HL-60 (cell line): Measurements from ENCODE around the gene CNTD1.

ENCODE experiments used
- DNase-seq, 2 experiments: peaks; one replicate each; pipeline ENCODE4 v3.0.0-alpha.2; 2010 to 2020; ENCODE audit warnings: low read depth in 1 of 2, low spot score in 1 of 2
- H3K27ac ChIP-seq: fragments of 250-450 bp; sonication (Bioruptor Pico); replicated peaks from 2 replicates; pipeline ENCODE4 v1.5.1; 2020; ENCODE audit warnings: mild to moderate bottlenecking, moderate library complexity
- H3K27me3 ChIP-seq: fragments of 250-450 bp; sonication (Bioruptor Pico); 2 replicates; pipeline ENCODE4 v1.5.1; 2021; ENCODE audit warnings: mild to moderate bottlenecking, moderate library complexity; ENCODE audit not compliant: insufficient read depth, poor library complexity, severe bottlenecking
- H3K4me3 ChIP-seq: replicated peaks from 2 replicates; pipeline ENCODE4 v1.5.1; 2011; ENCODE audit warnings: mild to moderate bottlenecking, control low read depth, low read length; ENCODE audit not compliant: insufficient read depth
- GABPA ChIP-seq: IDR thresholded peaks from 2 replicates; pipeline ENCODE4 v1.6.1; 2012; ENCODE audit warnings: low read depth
- POLR2AphosphoS5 ChIP-seq: IDR thresholded peaks from 2 replicates; pipeline ENCODE4 v1.6.1; 2012; ENCODE audit warnings: low read depth
- SPI1 ChIP-seq: IDR thresholded peaks from 2 replicates; pipeline ENCODE4 v1.6.1; 2012; ENCODE audit warnings: low read depth, mild to moderate bottlenecking, borderline replicate concordance
- TF ChIP-seq, protein P1 (sequence below): IDR thresholded peaks from one replicate; pipeline ENCODE4 v1.5.1; 2011; ENCODE audit warnings: low read length, control low read depth, inconsistent platforms; ENCODE audit not compliant: insufficient read depth
- TF ChIP-seq, protein P2 (sequence below): IDR thresholded peaks from 2 replicates; pipeline ENCODE4 v1.6.1; 2012; ENCODE audit warnings: low read depth; ENCODE audit not compliant: insufficient replicate concordance

Gene CNTD1

DNA sequence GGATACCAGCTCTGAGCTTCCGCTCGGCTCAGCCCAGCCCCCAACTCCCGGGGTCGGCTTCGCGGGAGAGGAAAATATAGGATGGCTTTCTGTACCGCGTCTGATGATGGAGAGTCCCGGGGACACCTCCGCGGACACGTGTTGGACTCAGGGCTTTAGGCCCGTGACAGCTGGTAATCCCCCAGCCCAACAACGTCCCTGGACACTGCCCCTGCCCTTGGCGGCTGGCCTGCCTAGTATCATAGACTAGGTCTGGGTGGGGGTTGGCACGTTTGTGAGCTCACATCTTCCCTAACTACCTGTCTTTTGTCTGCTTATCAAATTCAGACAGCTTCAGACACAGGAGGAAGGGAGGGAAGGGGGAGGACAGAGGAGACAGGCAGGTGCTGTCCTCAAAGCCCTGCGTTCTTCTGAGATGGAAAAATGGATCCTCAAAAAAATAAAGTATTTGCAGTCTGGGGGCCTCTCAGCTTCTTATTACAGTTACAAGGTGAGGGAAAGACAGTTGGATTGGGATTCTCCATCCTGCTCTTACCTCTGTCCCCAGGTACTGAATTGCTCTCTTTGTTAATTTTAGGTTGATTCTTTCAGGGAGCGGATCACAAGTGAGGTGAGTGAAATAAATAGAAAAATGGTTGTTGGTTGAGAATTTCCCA, 35.2 kb downstream of the CNTD1 start:
- TF ChIP-seq, protein P1, sequence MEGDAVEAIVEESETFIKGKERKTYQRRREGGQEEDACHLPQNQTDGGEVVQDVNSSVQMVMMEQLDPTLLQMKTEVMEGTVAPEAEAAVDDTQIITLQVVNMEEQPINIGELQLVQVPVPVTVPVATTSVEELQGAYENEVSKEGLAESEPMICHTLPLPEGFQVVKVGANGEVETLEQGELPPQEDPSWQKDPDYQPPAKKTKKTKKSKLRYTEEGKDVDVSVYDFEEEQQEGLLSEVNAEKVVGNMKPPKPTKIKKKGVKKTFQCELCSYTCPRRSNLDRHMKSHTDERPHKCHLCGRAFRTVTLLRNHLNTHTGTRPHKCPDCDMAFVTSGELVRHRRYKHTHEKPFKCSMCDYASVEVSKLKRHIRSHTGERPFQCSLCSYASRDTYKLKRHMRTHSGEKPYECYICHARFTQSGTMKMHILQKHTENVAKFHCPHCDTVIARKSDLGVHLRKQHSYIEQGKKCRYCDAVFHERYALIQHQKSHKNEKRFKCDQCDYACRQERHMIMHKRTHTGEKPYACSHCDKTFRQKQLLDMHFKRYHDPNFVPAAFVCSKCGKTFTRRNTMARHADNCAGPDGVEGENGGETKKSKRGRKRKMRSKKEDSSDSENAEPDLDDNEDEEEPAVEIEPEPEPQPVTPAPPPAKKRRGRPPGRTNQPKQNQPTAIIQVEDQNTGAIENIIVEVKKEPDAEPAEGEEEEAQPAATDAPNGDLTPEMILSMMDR: no peak
- no peak for DNase-seq
- Histone ChIP-seq H3K4me3 (peak overlapping the region; percentile 98), H3K27me3 (no peaks in the 10 kb centered on the region), H3K27ac (peak overlapping the region; percentile 90)

DNA sequence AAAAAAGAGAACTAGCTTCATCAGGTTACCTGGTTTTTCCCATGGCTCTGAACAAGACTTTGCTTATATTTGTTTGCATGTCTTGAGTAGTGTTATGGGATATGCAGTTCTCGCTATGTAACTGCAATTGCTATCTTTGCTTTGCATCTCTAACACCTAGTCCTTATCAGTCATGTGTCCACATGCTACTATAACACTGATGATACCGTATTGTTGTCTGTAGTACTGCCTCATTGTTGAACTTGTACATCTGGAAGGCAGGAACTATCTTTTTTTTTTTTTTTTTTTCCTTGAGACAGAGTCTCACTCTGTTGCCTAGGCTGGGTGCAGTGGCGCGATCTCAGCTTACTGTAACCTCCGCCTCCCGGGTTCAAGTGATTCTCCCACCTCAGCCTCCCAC, 37.1 kb downstream of the CNTD1 start:
- H3K27me3 ChIP-seq: no peaks in the 10 kb centered on the region
- DNase-seq: no peak
- H3K27ac ChIP-seq: no peak overlapping the region
- no peak overlapping the region for H3K4me3 ChIP-seq
- TF ChIP-seq GABPA (no peak), POLR2AphosphoS5 (no peak)
- TF ChIP-seq, protein P1: no peak

DNA sequence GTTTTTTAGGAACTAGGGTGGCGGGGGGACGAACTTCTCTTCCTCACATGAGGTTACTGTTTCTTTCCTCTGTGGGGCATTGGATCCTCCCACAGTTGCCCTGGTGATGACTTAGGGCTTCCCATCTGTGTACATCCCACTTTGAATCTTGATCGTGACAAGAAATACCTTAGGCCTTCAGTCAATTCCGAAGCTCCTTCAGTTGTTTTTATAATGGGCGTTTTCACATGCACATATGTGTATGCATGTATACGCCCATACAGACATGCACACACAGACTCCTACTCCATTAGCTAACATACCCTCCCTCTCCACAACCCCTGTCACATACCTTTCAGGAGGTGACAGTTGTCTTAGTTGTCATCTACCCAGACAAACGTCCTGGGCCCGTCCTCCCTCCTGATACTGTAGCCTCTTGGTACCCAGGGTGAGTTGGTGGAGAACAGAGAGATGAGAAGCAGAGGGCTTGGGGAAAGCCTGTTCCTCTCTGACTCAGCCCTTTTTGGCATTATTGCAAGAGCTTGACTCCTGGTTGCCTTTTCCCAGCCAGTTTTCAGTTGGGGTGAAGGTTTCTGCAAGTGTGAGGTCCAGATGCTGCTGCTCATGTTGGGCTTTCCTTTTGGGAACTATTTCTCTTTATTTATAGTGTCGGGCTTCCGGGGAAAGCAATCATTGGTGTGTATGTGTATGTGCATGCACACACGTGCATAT, 43.5 kb downstream of the CNTD1 start:
- DNase-seq: no peak
- TF ChIP-seq, protein P2, sequence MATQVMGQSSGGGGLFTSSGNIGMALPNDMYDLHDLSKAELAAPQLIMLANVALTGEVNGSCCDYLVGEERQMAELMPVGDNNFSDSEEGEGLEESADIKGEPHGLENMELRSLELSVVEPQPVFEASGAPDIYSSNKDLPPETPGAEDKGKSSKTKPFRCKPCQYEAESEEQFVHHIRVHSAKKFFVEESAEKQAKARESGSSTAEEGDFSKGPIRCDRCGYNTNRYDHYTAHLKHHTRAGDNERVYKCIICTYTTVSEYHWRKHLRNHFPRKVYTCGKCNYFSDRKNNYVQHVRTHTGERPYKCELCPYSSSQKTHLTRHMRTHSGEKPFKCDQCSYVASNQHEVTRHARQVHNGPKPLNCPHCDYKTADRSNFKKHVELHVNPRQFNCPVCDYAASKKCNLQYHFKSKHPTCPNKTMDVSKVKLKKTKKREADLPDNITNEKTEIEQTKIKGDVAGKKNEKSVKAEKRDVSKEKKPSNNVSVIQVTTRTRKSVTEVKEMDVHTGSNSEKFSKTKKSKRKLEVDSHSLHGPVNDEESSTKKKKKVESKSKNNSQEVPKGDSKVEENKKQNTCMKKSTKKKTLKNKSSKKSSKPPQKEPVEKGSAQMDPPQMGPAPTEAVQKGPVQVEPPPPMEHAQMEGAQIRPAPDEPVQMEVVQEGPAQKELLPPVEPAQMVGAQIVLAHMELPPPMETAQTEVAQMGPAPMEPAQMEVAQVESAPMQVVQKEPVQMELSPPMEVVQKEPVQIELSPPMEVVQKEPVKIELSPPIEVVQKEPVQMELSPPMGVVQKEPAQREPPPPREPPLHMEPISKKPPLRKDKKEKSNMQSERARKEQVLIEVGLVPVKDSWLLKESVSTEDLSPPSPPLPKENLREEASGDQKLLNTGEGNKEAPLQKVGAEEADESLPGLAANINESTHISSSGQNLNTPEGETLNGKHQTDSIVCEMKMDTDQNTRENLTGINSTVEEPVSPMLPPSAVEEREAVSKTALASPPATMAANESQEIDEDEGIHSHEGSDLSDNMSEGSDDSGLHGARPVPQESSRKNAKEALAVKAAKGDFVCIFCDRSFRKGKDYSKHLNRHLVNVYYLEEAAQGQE: no peak
- TF ChIP-seq POLR2AphosphoS5: no peak
- no peak for TF ChIP-seq SPI1
- TF ChIP-seq, protein P1: no peak
- TF ChIP-seq GABPA: no peak
- H3K4me3 ChIP-seq: no peak overlapping the region
- H3K27me3 ChIP-seq: no peaks in the 10 kb centered on the region
- no peak overlapping the region for H3K27ac ChIP-seq

DNA sequence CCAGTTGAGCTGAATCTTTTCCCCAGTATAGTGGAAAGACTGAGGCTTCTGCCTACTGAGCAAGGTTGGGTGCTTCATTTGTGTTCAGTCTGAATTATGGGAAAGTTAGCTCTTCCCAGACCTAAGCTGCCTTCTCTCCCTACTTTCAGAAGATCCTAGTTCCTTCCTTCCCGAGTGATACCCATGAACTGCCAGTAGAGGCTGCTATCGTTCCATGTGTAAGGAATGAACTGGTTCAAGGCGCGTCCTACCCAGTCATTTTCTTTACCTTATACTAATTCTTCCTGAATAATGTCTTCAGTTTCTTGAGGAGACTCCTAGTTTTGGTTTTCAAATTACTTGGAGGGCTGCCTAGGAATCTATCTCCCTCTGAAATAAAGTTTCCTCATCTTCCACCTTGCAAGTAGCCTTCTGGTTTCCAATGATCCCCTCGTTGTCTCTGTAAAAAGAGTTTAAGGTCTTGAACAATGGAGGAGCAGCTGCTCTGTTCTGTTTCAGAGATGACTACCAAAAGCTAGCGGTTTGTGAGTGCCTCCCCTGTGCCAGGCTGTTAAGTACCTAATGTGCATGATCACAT, 44.8 kb downstream of the CNTD1 start:
- TF ChIP-seq, protein P1: peak; percentile 93
- no peak for TF ChIP-seq POLR2AphosphoS5
- H3K27ac ChIP-seq: no peak overlapping the region
- DNase-seq: peak in 1 of 2 experiments; percentile 42
- H3K4me3 ChIP-seq: no peak overlapping the region
- H3K27me3 ChIP-seq: no peaks in the 10 kb centered on the region
